Fibroblast of lung (primary cell): Measurements from ENCODE around the gene STON2. TPM values are rescaled to one million over a fixed set of nuclear protein-coding genes. Genes with fewer than 3 reads are reported as not detected.

Source experiments
- DNase-seq, 2 donors: peaks; one replicate each; pipeline versions ENCODE4 v3.0.0 to v3.0.0-alpha.2; 2010; ENCODE audit warnings: low read depth in 2 of 2
- H2AFZ ChIP-seq: 2 replicates; pipeline ENCODE4 v1.5.1; 2012; ENCODE audit warnings: low read length, control low read depth, inconsistent platforms
- H3K27ac ChIP-seq: 2 replicates; pipeline ENCODE4 v1.5.1; 2011; ENCODE audit warnings: low read length, control low read depth; ENCODE audit not compliant: insufficient read depth
- H3K27me3 ChIP-seq: 2 replicates; pipeline ENCODE4 v1.5.1; 2011; ENCODE audit warnings: mild to moderate bottlenecking, low read length; ENCODE audit not compliant: control insufficient read depth, insufficient read depth
- H3K36me3 ChIP-seq: 2 replicates; pipeline ENCODE4 v1.5.1; 2011; ENCODE audit warnings: low read length; ENCODE audit not compliant: control insufficient read depth, insufficient read depth
- H3K4me1 ChIP-seq: 2 replicates; pipeline ENCODE4 v1.5.1; 2011; ENCODE audit warnings: low read length; ENCODE audit not compliant: control insufficient read depth, insufficient read depth; ENCODE audit errors: extremely low read depth
- H3K4me2 ChIP-seq: 2 replicates; pipeline ENCODE4 v1.5.1; 2011; ENCODE audit warnings: low read length, control low read depth; ENCODE audit not compliant: insufficient read depth; ENCODE audit errors: extremely low read depth
- H3K4me3 ChIP-seq, 4 experiments: fragments of 200-600 bp in 1 of 4; sonication (generic) in 1 of 4; replicated peaks in 1 of 4; 2 replicates each; pipeline ENCODE4 v1.5.1; 2011 to 2016; ENCODE audit warnings: low read length in 4 of 4, low read depth in 3 of 4, mild to moderate bottlenecking in 3 of 4, control low read depth in 2 of 4, inconsistent platforms in 1 of 4, mixed read lengths in 1 of 4; ENCODE audit not compliant: insufficient read depth in 1 of 4; ENCODE audit errors: control extremely low read depth in 1 of 4
- H3K79me2 ChIP-seq: 2 replicates; pipeline ENCODE4 v1.5.1; 2012; ENCODE audit warnings: mild to moderate bottlenecking, low read length, inconsistent platforms; ENCODE audit not compliant: control insufficient read depth, insufficient read depth
- H3K9ac ChIP-seq: 2 replicates; pipeline ENCODE4 v1.5.1; 2011; ENCODE audit warnings: mild to moderate bottlenecking, low read length, control low read depth; ENCODE audit not compliant: insufficient read depth
- H3K9me3 ChIP-seq: 2 replicates; pipeline ENCODE4 v1.5.1; 2012; ENCODE audit warnings: low read depth, low read length; ENCODE audit not compliant: control insufficient read depth, insufficient read depth
- H4K20me1 ChIP-seq: 2 replicates; pipeline ENCODE4 v1.5.1; 2011; ENCODE audit warnings: low read length; ENCODE audit not compliant: control insufficient read depth, insufficient read depth; ENCODE audit errors: extremely low read depth
- CTCF ChIP-seq, 2 donors: IDR thresholded peaks in 1 of 2; conservative IDR thresholded peaks in 1 of 2; 1 replicate in 1 of 2; 2 replicates in 1 of 2; pipeline ENCODE4 v1.5.1; 2011 to 2012; ENCODE audit warnings: low read length in 2 of 2, control low read depth in 1 of 2, inconsistent platforms in 1 of 2, low read depth in 1 of 2, mild to moderate bottlenecking in 1 of 2
- EZH2 ChIP-seq: IDR thresholded peaks from 2 replicates; pipeline ENCODE4 v1.5.1; 2012; ENCODE audit warnings: low read length, control low read depth, mild to moderate bottlenecking; ENCODE audit errors: missing control alignments
- polyA plus RNA-seq, 2 donors: library from polyadenylated mRNA; depleted of rRNA in 1 of 2; stranded (reverse) in 1 of 2; unstranded in 1 of 2; fragments of >200 nt; gene quantifications; 2 replicates each; pipeline ENCODE4 v1.2.1, GENCODE V29; 2011 to 2012; ENCODE audit warnings: missing spikeins in 1 of 2
- total RNA-seq: library from RNA; depleted of rRNA; stranded (reverse); fragments of >200 nt; gene quantifications from 2 replicates; pipeline ENCODE4 v1.2.1, GENCODE V29; 2014

STON2 gene
- total and polyA plus RNA-seq, 2 donors (not counting 1 experiment from before 2014, with no cell fraction given), result 1.5 to 52.5 TPM

GRCh38 chr14:81392052-81392451 is 8.1 kb downstream of the STON2 start:
- Histone ChIP-seq H3K4me2 (no peak overlapping the region), H3K9me3 (no peaks in the 10 kb centered on the region), H3K36me3 (no peaks in the 10 kb centered on the region), H2AFZ (no peak overlapping the region), H3K9ac (no peak overlapping the region), H3K4me3 (no peak overlapping the region), H3K27me3 (no peaks in the 10 kb centered on the region), H3K79me2 (no peaks in the 10 kb centered on the region), H3K27ac (no peak overlapping the region), H3K4me1 (peaks cover 3% of the 10 kb centered on the region), H4K20me1 (no peaks in the 10 kb centered on the region)
- DNase-seq, result no peak
- no peak for TF ChIP-seq CTCF (conservative IDR thresholded peaks at IDR 0.05 in 1 of 2, IDR thresholded peaks at IDR 0.05 in 1 of 2; ENCODE audit: low read depth in 1 of 2, low read length in 2 of 2)
- no peak for TF ChIP-seq EZH2

- no peaks in the 10 kb centered on the region for H3K79me2 ChIP-seq
- no peak overlapping the region for H2AFZ ChIP-seq
- DNase-seq, result peak in 1 of 2 donors; percentile 60
Observed at GRCh38 chr14:81390696-81391095, 9.4 kb downstream of the STON2 start.

GRCh38 chr14:81388336-81388735 is 11.8 kb downstream of the STON2 start:
- Histone ChIP-seq H4K20me1 (no peaks in the 10 kb centered on the region), H3K79me2 (no peaks in the 10 kb centered on the region), H3K4me3 (no peak overlapping the region), H3K9me3 (no peaks in the 10 kb centered on the region), H3K4me1 (no peaks in the 10 kb centered on the region), H3K27ac (no peak overlapping the region), H3K36me3 (no peaks in the 10 kb centered on the region), H2AFZ (no peak overlapping the region), H3K4me2 (no peak overlapping the region), H3K27me3 (no peaks in the 10 kb centered on the region), H3K9ac (no peak overlapping the region)
- DNase-seq, result no peak
- TF ChIP-seq CTCF (conservative IDR thresholded peaks at IDR 0.05 in 1 of 2, IDR thresholded peaks at IDR 0.05 in 1 of 2; ENCODE audit: low read depth in 1 of 2, low read length in 2 of 2) (no peak), EZH2 (no peak)

More at GRCh38 chr14:81390696-81391095, 9.4 kb downstream of the STON2 start:
- TF ChIP-seq EZH2 (no peak), CTCF (conservative IDR thresholded peaks at IDR 0.05 in 1 of 2, IDR thresholded peaks at IDR 0.05 in 1 of 2; ENCODE audit: low read depth in 1 of 2, low read length in 2 of 2) (no peak)
- no peaks in the 10 kb centered on the region for H3K36me3 ChIP-seq
- no peaks in the 10 kb centered on the region for H3K27me3 ChIP-seq
- no peak overlapping the region for H3K4me3 ChIP-seq
- H3K4me2 ChIP-seq, result no peak overlapping the region
- no peaks in the 10 kb centered on the region for H4K20me1 ChIP-seq
- H3K27ac ChIP-seq, result no peak overlapping the region
- no peaks in the 10 kb centered on the region for H3K9me3 ChIP-seq
- H3K9ac ChIP-seq, result no peak overlapping the region
- H3K4me1 ChIP-seq, result no peaks in the 10 kb centered on the region
